VCaP (cell line): Measurements from ENCODE around the gene NR1D1.
A peak's percentile ranks its signal among the peaks of the same experiment; 100 is the strongest.

Experiments
- H3K27ac ChIP-seq: fragments of 450-650 bp; 2 replicates; pipeline ENCODE4 v1.5.1; 2017
- TF ChIP-seq, protein P1 (sequence below): fragments of 450-650 bp; conservative IDR thresholded peaks from 2 replicates; pipeline ENCODE4 v1.5.1; 2017; ENCODE audit warnings: mild to moderate bottlenecking, moderate library complexity

The NR1D1 gene

GRCh38 chr17:40067710-40068109 is 32.7 kb downstream of the NR1D1 start:
- TF ChIP-seq, protein P1, sequence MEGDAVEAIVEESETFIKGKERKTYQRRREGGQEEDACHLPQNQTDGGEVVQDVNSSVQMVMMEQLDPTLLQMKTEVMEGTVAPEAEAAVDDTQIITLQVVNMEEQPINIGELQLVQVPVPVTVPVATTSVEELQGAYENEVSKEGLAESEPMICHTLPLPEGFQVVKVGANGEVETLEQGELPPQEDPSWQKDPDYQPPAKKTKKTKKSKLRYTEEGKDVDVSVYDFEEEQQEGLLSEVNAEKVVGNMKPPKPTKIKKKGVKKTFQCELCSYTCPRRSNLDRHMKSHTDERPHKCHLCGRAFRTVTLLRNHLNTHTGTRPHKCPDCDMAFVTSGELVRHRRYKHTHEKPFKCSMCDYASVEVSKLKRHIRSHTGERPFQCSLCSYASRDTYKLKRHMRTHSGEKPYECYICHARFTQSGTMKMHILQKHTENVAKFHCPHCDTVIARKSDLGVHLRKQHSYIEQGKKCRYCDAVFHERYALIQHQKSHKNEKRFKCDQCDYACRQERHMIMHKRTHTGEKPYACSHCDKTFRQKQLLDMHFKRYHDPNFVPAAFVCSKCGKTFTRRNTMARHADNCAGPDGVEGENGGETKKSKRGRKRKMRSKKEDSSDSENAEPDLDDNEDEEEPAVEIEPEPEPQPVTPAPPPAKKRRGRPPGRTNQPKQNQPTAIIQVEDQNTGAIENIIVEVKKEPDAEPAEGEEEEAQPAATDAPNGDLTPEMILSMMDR = no peak
- H3K27ac ChIP-seq = peak overlapping the region; percentile 94

GRCh38 chr17:40065769-40066510 is 34.4 kb downstream of the NR1D1 start:
- H3K27ac ChIP-seq = no peak overlapping the region
- TF ChIP-seq, protein P1 = no peak

DNA sequence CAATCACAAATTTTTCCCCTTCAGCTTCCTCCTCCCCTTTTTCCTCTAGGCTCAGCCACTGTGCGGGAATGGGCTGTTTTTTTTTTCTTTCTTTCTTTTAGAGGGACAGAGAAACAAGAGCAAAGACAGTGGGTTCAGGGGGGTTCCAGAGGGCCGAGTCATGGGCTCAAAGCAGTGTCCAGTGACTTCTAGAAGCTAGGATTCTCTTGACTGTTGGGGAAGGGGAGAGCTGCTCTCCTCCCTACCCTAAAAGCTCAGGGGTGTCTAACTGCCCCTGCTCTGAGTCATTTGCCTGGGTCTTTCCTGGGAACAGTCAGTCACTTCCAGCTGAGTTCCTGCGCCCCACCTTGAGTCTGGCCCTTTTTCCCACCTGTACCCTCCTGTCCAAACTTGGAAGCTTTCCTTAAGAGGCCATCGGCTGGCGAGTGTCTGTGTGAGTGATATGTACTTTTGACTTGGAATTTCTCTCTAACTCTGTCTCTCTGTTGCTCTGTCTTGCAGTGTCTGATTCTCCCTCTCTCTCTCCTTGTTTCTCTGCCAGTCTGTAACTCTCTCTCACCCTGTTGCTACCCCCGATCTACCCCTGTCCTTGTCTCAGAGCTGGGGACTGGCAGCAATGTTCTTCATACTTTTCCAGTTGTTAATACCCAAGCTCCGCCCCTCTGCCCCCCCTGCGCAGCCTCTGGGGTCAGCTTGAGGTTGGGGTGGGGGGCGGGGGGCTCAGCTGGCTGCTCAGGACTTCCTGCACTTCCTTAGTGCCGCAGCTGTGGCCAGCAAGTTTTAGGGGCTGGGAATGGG is 35.2 kb downstream of the NR1D1 start:
- TF ChIP-seq, protein P1 = no peak
- no peak overlapping the region for H3K27ac ChIP-seq

DNA sequence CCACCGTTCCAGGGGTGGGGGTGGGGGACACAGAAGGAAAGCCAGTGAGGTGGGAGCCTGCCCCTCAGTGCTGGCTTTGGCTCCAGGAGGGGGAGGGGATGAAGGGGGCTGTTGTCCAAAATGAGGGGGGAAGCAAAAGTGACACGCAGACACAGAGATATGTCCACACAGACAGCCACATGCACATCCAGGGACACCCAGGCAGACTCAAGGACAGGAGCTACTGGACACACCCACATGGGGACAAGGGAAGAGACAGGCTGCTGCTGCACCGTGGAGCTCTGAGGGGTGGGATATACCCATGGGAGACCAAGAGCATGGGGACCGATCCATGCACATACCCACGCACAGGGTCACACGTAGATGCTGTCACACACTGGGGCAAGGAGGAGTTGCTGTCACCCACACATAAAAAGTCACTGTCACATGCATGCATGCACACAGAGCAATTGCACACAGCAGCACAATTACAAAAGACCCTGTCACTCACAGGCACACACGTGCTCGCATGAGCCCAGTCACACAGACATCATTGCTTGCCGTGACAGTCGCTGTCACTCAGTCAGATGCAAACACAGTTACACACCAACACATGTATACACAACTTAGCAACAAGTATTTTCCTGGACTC is 36.4 kb downstream of the NR1D1 start:
- peak overlapping the region; percentile 95; the same call in 1 of the 2 replicates for H3K27ac ChIP-seq
- TF ChIP-seq, protein P1 = no peak

- TF ChIP-seq, protein P1 = no peak
- H3K27ac ChIP-seq = peak overlapping the region; percentile 95
Observed at GRCh38 chr17:40063187-40063771, 37.1 kb downstream of the NR1D1 start.

DNA sequence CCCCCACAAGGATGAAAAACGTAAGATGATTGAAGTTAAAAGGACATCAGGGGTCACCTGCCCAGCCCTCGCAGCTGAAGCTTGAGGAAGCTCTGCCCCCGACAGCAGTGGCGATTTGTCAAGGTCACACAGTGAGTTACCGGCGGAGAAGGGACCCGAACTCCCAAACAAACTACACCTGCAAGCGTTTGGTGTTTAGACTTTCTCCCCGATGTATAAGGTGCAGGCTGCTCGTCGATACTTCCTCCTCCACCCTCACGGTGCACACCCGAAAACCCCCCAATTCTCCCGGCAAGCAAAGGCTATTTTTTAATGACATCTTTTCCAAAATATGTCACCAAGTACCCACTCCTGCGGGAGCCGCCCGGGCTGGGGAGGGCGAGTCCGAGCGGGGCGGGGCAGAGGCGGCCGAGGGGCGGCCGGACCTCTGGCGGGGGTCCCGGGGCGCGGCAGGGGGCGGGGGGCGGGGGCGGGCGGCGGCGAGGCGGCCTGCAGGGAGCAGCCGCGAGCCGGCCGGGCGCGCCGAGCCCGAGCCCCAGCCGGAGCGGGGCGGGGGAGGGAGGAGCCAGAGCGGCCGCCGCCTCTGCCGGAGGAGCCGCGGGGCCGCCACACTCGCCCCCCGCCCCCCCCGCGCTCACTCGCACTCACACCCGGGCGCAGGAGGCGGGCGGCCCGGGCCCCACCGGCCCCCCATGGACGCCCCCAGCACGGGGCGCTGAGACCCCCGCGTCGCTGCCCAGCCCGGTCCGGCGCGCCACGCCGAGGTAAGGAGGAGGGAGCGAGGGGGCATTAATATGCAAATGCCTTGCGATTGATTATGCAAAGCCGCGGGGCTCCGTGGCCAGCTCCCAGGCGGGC is 37.8 kb downstream of the NR1D1 start, which contains the start of gene THRA:
Gene THRA, plus strand, starts transcription at position 637 of the 858 bp plus-strand sequence. CDS start 11,524 bp downstream, outside the sequence.
- TF ChIP-seq, protein P1 = peak; percentile 78
- H3K27ac ChIP-seq = peak within 1 kb of the TSS; percentile 95
